ENCODE results near the gene ARFGEF2. TPM values are rescaled to one million over a fixed set of nuclear protein-coding genes. Genes with fewer than 3 reads are reported as not detected.

ARFGEF2 gene
- total RNA-seq, 1 experiment from 2014 or later, result 23.7 TPM

GRCh38 chr20:48941467-48941866, 20.0 kb downstream of the ARFGEF2 start:
- no peak for DNase-seq (ENCODE audit: low spot score)
- in situ Hi-C loops (cut with HindIII; ENCODE audit: low sequenced_read_pairs), result no loop called here

GRCh38 chr20:48942730-48943129, 21.2 kb downstream of the ARFGEF2 start:
- DNase-seq (ENCODE audit: low spot score), result no peak
- in situ Hi-C loops (cut with HindIII; ENCODE audit: low sequenced_read_pairs), result no loop called here

- no peak for DNase-seq (ENCODE audit: low spot score)
- in situ Hi-C loops (cut with HindIII; ENCODE audit: low sequenced_read_pairs), result no loop called here
Observed at GRCh38 chr20:48944663-48945297, 23.3 kb downstream of the ARFGEF2 start.

GRCh38 chr20:48945840-48946514, 24.5 kb downstream of the ARFGEF2 start:
- in situ Hi-C loops (cut with HindIII; ENCODE audit: low sequenced_read_pairs), result no loop called here
- DNase-seq (ENCODE audit: low spot score), result no peak

GRCh38 chr20:48948612-48949011, 27.1 kb downstream of the ARFGEF2 start:
- no peak for DNase-seq (ENCODE audit: low spot score)

GRCh38 chr20:48949304-48950170, 28.0 kb downstream of the ARFGEF2 start:
- DNase-seq (ENCODE audit: low spot score), result no peak

More at GRCh38 chr20:48948612-48949011, 27.1 kb downstream of the ARFGEF2 start:
- in situ Hi-C loops (cut with HindIII; ENCODE audit: low sequenced_read_pairs), result no loop called here

GRCh38 chr20:48951041-48951440, 29.5 kb downstream of the ARFGEF2 start:
- in situ Hi-C loops (cut with HindIII; ENCODE audit: low sequenced_read_pairs), result no loop called here
- DNase-seq (ENCODE audit: low spot score), result peak; percentile 60

More at GRCh38 chr20:48949304-48950170, 28.0 kb downstream of the ARFGEF2 start:
- in situ Hi-C loops (cut with HindIII; ENCODE audit: low sequenced_read_pairs), result no loop called here

- peak; percentile 94 for DNase-seq (ENCODE audit: low spot score)
- in situ Hi-C loops (cut with HindIII; ENCODE audit: low sequenced_read_pairs), result no loop called here
Observed at GRCh38 chr20:48951646-48952045, 30.1 kb downstream of the ARFGEF2 start.

GRCh38 chr20:48952656-48953055, 31.1 kb downstream of the ARFGEF2 start:
- DNase-seq (ENCODE audit: low spot score), result no peak
- in situ Hi-C loops (cut with HindIII; ENCODE audit: low sequenced_read_pairs), result no loop called here

- in situ Hi-C loops (cut with HindIII; ENCODE audit: low sequenced_read_pairs), result no loop called here
- DNase-seq (ENCODE audit: low spot score), result no peak
Observed at GRCh38 chr20:48953653-48954052, 32.1 kb downstream of the ARFGEF2 start.

- DNase-seq (ENCODE audit: low spot score), result no peak
- in situ Hi-C loops (cut with HindIII; ENCODE audit: low sequenced_read_pairs), result no loop called here
Observed at GRCh38 chr20:48956052-48956451, 34.5 kb downstream of the ARFGEF2 start.

- DNase-seq (ENCODE audit: low spot score), result no peak
- in situ Hi-C loops (cut with HindIII; ENCODE audit: low sequenced_read_pairs), result no loop called here
Observed at GRCh38 chr20:48957053-48957481, 35.6 kb downstream of the ARFGEF2 start.

GRCh38 chr20:48957533-48957932, 36.0 kb downstream of the ARFGEF2 start:
- in situ Hi-C loops (cut with HindIII; ENCODE audit: low sequenced_read_pairs), result no loop called here
- DNase-seq (ENCODE audit: low spot score), result no peak

GRCh38 chr20:48958743-48959142, 37.2 kb downstream of the ARFGEF2 start:
- in situ Hi-C loops (cut with HindIII; ENCODE audit: low sequenced_read_pairs), result no loop called here
- no peak for DNase-seq (ENCODE audit: low spot score)

- DNase-seq (ENCODE audit: low spot score), result no peak
- in situ Hi-C loops (cut with HindIII; ENCODE audit: low sequenced_read_pairs), result no loop called here
Observed at GRCh38 chr20:48959899-48960550, 38.5 kb downstream of the ARFGEF2 start.

GRCh38 chr20:48962421-48962820, 40.9 kb downstream of the ARFGEF2 start:
- DNase-seq (ENCODE audit: low spot score), result no peak
- in situ Hi-C loops (cut with HindIII; ENCODE audit: low sequenced_read_pairs), result no loop called here

GRCh38 chr20:48962976-48963771, 41.7 kb downstream of the ARFGEF2 start:
- DNase-seq (ENCODE audit: low spot score), result peak; percentile 9
- in situ Hi-C loops (cut with HindIII; ENCODE audit: low sequenced_read_pairs), result no loop called here

- no peak for DNase-seq (ENCODE audit: low spot score)
- in situ Hi-C loops (cut with HindIII; ENCODE audit: low sequenced_read_pairs), result no loop called here
Observed at GRCh38 chr20:48965189-48965910, 43.8 kb downstream of the ARFGEF2 start.

All from G401 (cell line).